ENCODE results near the gene MARS2. TPM values are rescaled to one million over a fixed set of nuclear protein-coding genes. Genes with fewer than 3 reads are reported as not detected.
A peak's percentile ranks its signal among the peaks of the same experiment; 100 is the strongest.
"Not testable (repeated sequence)": the region's sequence is repeated elsewhere in the genome, so short reads cannot be mapped to it uniquely, and the experiment has no call there.

Gene MARS2
- total RNA-seq, 4 donors from 2014 or later, result 4.4 to 14.4 (median 7.9) TPM

- Histone ChIP-seq H3K27me3 (no peaks in the 10 kb centered on the region), H3K36me3 (no peaks in the 10 kb centered on the region), H3K4me3 (peak overlapping the region in 2 of 4 donors; percentile 14 to 39), H3K4me1 (no peaks in the 10 kb centered on the region), H3K9me3 (no peaks in the 10 kb centered on the region), H3K27ac (peak overlapping the region; percentile 47 to 62 (median 54))
- TF ChIP-seq POLR2AphosphoS5 (IDR thresholded peaks at IDR 0.05), result peak in 1 of 3 donors; percentile 27
- no peak for TF ChIP-seq POLR2A (IDR thresholded peaks at IDR 0.05)
- no peak for TF ChIP-seq EP300 (IDR thresholded peaks at IDR 0.05; ENCODE audit: low read depth)
- peak in 1 of 5 experiments; percentile 20 for TF ChIP-seq CTCF (IDR thresholded peaks at IDR 0.05)
- no peak for DNase-seq
- intact Hi-C loops (cut with DNase I; ENCODE audit: low total_unique reads) (no loop called here), in situ Hi-C loops (cut with MboI; ENCODE audit: low pct_ligation_motif_present in 1 of 4, low pct_unique_long_range_greater_than_20kb in 1 of 4, low sequenced_read_pairs in 3 of 4) (no loop called here)
- 35 to 60% methylated on average over 6 of the region's 6 CpGs for WGBS, 2 donors (ENCODE audit: low coverage in 1 of 2)
These were observed 29.4 kb upstream of the MARS2 start for GRCh38 chr2:197675711-197676188.

- intact Hi-C loops (cut with DNase I; ENCODE audit: low total_unique reads), result no loop called here
- TF ChIP-seq POLR2A (IDR thresholded peaks at IDR 0.05) (no peak), EP300 (IDR thresholded peaks at IDR 0.05; ENCODE audit: low read depth) (no peak), POLR2AphosphoS5 (IDR thresholded peaks at IDR 0.05) (no peak), CTCF (IDR thresholded peaks at IDR 0.05) (no peak)
- no peak overlapping the region for H3K27ac ChIP-seq
These were observed 28.1 kb upstream of the MARS2 start for GRCh38 chr2:197677056-197677455.

GRCh38 chr2:197677483-197677882, 27.7 kb upstream of the MARS2 start:
- TF ChIP-seq POLR2A (IDR thresholded peaks at IDR 0.05) (no peak), EP300 (IDR thresholded peaks at IDR 0.05; ENCODE audit: low read depth) (no peak), POLR2AphosphoS5 (IDR thresholded peaks at IDR 0.05) (no peak), CTCF (IDR thresholded peaks at IDR 0.05) (no peak)
- H3K36me3 ChIP-seq, result no peaks in the 10 kb centered on the region
- no peak overlapping the region for H3K27ac ChIP-seq
- in situ Hi-C loops (cut with MboI; ENCODE audit: low pct_ligation_motif_present in 1 of 4, low pct_unique_long_range_greater_than_20kb in 1 of 4, low sequenced_read_pairs in 3 of 4), result no loop called here
- intact Hi-C loops (cut with DNase I; ENCODE audit: low total_unique reads), result no loop called here
- no peaks in the 10 kb centered on the region for H3K4me1 ChIP-seq
- 57 to 59% methylated on average over 2 of the region's 2 CpGs for WGBS, 2 donors (ENCODE audit: low coverage in 1 of 2)
- no peaks in the 10 kb centered on the region for H3K27me3 ChIP-seq
- no peak for DNase-seq
- H3K4me3 ChIP-seq, result no peak overlapping the region
- H3K9me3 ChIP-seq, result no peaks in the 10 kb centered on the region

More at GRCh38 chr2:197677056-197677455, 28.1 kb upstream of the MARS2 start:
- no peaks in the 10 kb centered on the region for H3K27me3 ChIP-seq
- no peaks in the 10 kb centered on the region for H3K36me3 ChIP-seq
- H3K4me3 ChIP-seq, result no peak overlapping the region
- DNase-seq, result no peak
- in situ Hi-C loops (cut with MboI; ENCODE audit: low pct_ligation_motif_present in 1 of 4, low pct_unique_long_range_greater_than_20kb in 1 of 4, low sequenced_read_pairs in 3 of 4), result no loop called here
- no peaks in the 10 kb centered on the region for H3K4me1 ChIP-seq
- H3K9me3 ChIP-seq, result no peaks in the 10 kb centered on the region
- 92 to 95% methylated on average over 2 to 3 of the region's 3 CpGs for WGBS, 2 donors (ENCODE audit: low coverage in 1 of 2)

DNA sequence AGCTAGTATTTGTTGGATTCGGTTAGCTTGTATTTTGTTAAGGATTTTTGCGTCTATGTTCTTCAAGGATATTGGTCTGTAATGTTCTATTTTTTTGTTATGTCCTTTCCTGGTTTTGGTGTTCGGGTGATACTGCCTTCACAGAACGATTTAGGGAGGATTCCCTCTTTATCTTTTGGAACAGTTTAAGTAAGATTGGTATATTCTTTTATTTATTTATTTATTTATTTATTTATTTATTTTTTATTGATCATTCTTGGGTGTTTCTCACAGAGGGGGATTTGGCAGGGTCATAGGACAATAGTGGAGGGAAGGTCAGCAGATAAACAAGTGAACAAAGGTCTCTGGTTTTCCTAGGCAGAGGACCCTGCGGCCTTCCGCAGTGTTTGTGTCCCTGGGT, 10.0 kb upstream of the MARS2 start:
- H3K4me1 ChIP-seq; H3K36me3 ChIP-seq; in situ Hi-C loops (cut with MboI; ENCODE audit: low pct_ligation_motif_present in 1 of 4, low pct_unique_long_range_greater_than_20kb in 1 of 4, low sequenced_read_pairs in 3 of 4); intact Hi-C loops (cut with DNase I; ENCODE audit: low total_unique reads); H3K9me3 ChIP-seq; DNase-seq; H3K27me3 ChIP-seq; H3K27ac ChIP-seq; H3K4me3 ChIP-seq: not testable (repeated sequence)
- 96 to 100% methylated on average over 2 to 4 of the region's 6 CpGs for WGBS, 2 donors (ENCODE audit: low coverage in 1 of 2)

DNA sequence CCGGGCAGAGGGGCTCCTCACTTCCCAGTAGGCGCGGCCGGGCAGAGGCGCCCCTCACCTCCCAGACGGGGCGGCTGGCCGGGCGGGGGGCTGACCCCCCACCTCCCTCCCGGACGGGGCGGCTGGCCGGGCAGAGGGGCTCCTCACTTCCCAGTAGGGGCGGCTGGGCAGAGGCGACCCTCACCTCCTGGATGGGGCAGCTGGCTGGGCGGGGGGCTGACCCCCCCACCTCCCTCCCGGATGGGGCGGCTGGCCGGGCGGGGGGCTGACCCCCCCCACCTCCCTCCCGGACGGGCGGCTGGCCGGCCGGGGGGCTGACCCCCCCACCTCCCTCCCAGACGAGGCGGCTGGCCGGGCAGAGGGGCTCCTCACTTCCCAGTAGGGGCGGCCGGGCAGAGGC, 9.2 kb upstream of the MARS2 start:
- H3K4me3 ChIP-seq; H3K4me1 ChIP-seq; DNase-seq; H3K27me3 ChIP-seq; H3K9me3 ChIP-seq; H3K27ac ChIP-seq; intact Hi-C loops (cut with DNase I; ENCODE audit: low total_unique reads); H3K36me3 ChIP-seq; in situ Hi-C loops (cut with MboI; ENCODE audit: low pct_ligation_motif_present in 1 of 4, low pct_unique_long_range_greater_than_20kb in 1 of 4, low sequenced_read_pairs in 3 of 4): not testable (repeated sequence)
- WGBS, 2 donors (ENCODE audit: low coverage in 1 of 2), result 97% methylated on average over 6 of the region's 30 CpGs; no CpG with 5 or more reads in 1 of the 2 donors

GRCh38 chr2:197696571-197696970, 8.6 kb upstream of the MARS2 start:
- H3K27me3 ChIP-seq; intact Hi-C loops (cut with DNase I; ENCODE audit: low total_unique reads); H3K9me3 ChIP-seq; H3K27ac ChIP-seq; H3K36me3 ChIP-seq; in situ Hi-C loops (cut with MboI; ENCODE audit: low pct_ligation_motif_present in 1 of 4, low pct_unique_long_range_greater_than_20kb in 1 of 4, low sequenced_read_pairs in 3 of 4); DNase-seq; H3K4me3 ChIP-seq; H3K4me1 ChIP-seq: not testable (repeated sequence)
- WGBS, 2 donors (ENCODE audit: low coverage in 1 of 2), result 95% methylated on average over 15 of the region's 29 CpGs; no CpG with 5 or more reads in 1 of the 2 donors

GRCh38 chr2:197699724-197700123, 5.4 kb upstream of the MARS2 start:
- H3K36me3 ChIP-seq; H3K4me3 ChIP-seq; H3K4me1 ChIP-seq; intact Hi-C loops (cut with DNase I; ENCODE audit: low total_unique reads); H3K27ac ChIP-seq; H3K9me3 ChIP-seq; in situ Hi-C loops (cut with MboI; ENCODE audit: low pct_ligation_motif_present in 1 of 4, low pct_unique_long_range_greater_than_20kb in 1 of 4, low sequenced_read_pairs in 3 of 4); H3K27me3 ChIP-seq; DNase-seq: not testable (repeated sequence)
